SK-N-SH (cell line): ENCODE measurements around the gene SPSB1. TPM values are rescaled to one million over a fixed set of nuclear protein-coding genes. Genes with fewer than 3 reads are reported as not detected.

ENCODE experiments used
- CTCF ChIA-PET: fragments of 300-600, 350-600 bp; formaldehyde crosslinking; extraction: SDS; loops from one replicate; lab custom pipeline; 2021; lab: Yijun Ruan, JAX
- POLR2A ChIA-PET: fragments of 350-600 bp; sonication (Branson Sonifier 250); formaldehyde crosslinking; extraction: SDS; loops from one replicate; lab custom pipeline; 2020; ENCODE audit warnings: antibody characterized with exemption, inconsistent platforms; lab: Yijun Ruan, JAX
- DNase-seq: peaks from one replicate; pipeline ENCODE4 v3.0.0; 2012
- H2AFZ ChIP-seq: fragments of 200-600 bp; sonication (generic); 2 replicates; pipeline ENCODE4 v1.8.1; 2016; ENCODE audit warnings: antibody characterized with exemption, mild to moderate bottlenecking, low read depth
- H3F3A ChIP-seq: fragments of 200-600 bp; sonication (generic); replicated peaks from 2 replicates; pipeline ENCODE3; 2016; ENCODE audit warnings: antibody characterized with exemption, mild to moderate bottlenecking; ENCODE audit not compliant: insufficient read depth
- H3K27ac ChIP-seq, 2 experiments: fragments of 200-500 bp in 1 of 2; fragments of 200-600 bp in 1 of 2; sonication (Bioruptor generic) in 1 of 2; sonication (generic), shearing (Covaris generic) in 1 of 2; 2 replicates each; pipeline versions ENCODE4 v1.5.1 to v1.6.1; 2014 to 2016; ENCODE audit warnings: low read depth in 2 of 2, inconsistent platforms in 1 of 2, low read length in 1 of 2, mild to moderate bottlenecking in 1 of 2, mixed read lengths in 1 of 2
- H3K27me3 ChIP-seq: fragments of 200-600 bp; sonication (generic), shearing (Covaris generic); 2 replicates; pipeline ENCODE4 v1.6.1; 2016; ENCODE audit warnings: mixed run types; ENCODE audit not compliant: insufficient read depth
- H3K36me3 ChIP-seq, 2 experiments: fragments of 200-500 bp in 1 of 2; fragments of 200-600 bp in 1 of 2; sonication (Bioruptor generic) in 1 of 2; sonication (generic) in 1 of 2; replicated peaks in 1 of 2; 2 replicates each; pipeline versions ENCODE3 to v1.5.1; 2014 to 2016; ENCODE audit warnings: low read length in 1 of 2, mild to moderate bottlenecking in 1 of 2; ENCODE audit not compliant: insufficient read depth in 2 of 2, control insufficient read depth in 1 of 2
- H3K4me1 ChIP-seq, 2 experiments: fragments of 200-500 bp in 1 of 2; fragments of 200-600 bp in 1 of 2; sonication (Bioruptor generic) in 1 of 2; sonication (generic), shearing (Covaris generic) in 1 of 2; 2 replicates each; pipeline versions ENCODE4 v1.5.1 to v1.6.1; 2014 to 2016; ENCODE audit warnings: low read depth in 1 of 2, low read length in 1 of 2, mixed run types in 1 of 2; ENCODE audit not compliant: insufficient read depth in 2 of 2, control insufficient read depth in 1 of 2
- H3K4me2 ChIP-seq: fragments of 200-600 bp; sonication (generic), shearing (Covaris generic); 2 replicates; pipeline ENCODE4 v1.6.1; 2017; ENCODE audit warnings: mixed run types
- H3K4me3 ChIP-seq, 2 experiments: fragments of 200-500 bp in 1 of 2; fragments of 200-600 bp in 1 of 2; sonication (Bioruptor generic) in 1 of 2; sonication (generic), shearing (Covaris generic) in 1 of 2; 2 replicates each; pipeline versions ENCODE4 v1.5.1 to v1.8.1; 2014 to 2016; ENCODE audit warnings: low read depth in 2 of 2, inconsistent platforms in 1 of 2, low read length in 1 of 2, mild to moderate bottlenecking in 1 of 2, mixed read lengths in 1 of 2, moderate library complexity in 1 of 2
- H3K79me2 ChIP-seq: fragments of 200-600 bp; sonication (generic); 2 replicates; pipeline ENCODE4 v1.8.1; 2017; ENCODE audit warnings: mild to moderate bottlenecking; ENCODE audit not compliant: insufficient read depth
- H3K9ac ChIP-seq: fragments of 200-600 bp; sonication (generic); 2 replicates; pipeline ENCODE4 v1.6.1; 2017; ENCODE audit warnings: mixed run types
- H3K9me2 ChIP-seq: fragments of 200-600 bp; sonication (generic); 2 replicates; pipeline ENCODE4 v1.6.1; 2017; ENCODE audit warnings: mixed run types
- H3K9me3 ChIP-seq: fragments of 200-600 bp; sonication (generic); 2 replicates; pipeline ENCODE4 v1.6.1; 2017; ENCODE audit warnings: mixed run types, mild to moderate bottlenecking, moderate library complexity
- H4K20me1 ChIP-seq: fragments of 200-600 bp; sonication (generic); 2 replicates; pipeline ENCODE4 v1.6.1; 2017; ENCODE audit warnings: mild to moderate bottlenecking, mixed run types; ENCODE audit not compliant: insufficient read depth
- CTCF ChIP-seq: fragments of 200-600 bp; sonication (generic); IDR thresholded peaks from 2 replicates; pipeline ENCODE4 v1.6.1; 2017; ENCODE audit warnings: antibody characterized with exemption, mild to moderate bottlenecking, moderate library complexity
- ELF1 ChIP-seq: IDR thresholded peaks from 2 replicates; pipeline ENCODE4 v1.4.0; 2012
- FOXJ3 ChIP-seq: sonication (generic); formaldehyde crosslinking; IDR thresholded peaks from 2 replicates; pipeline ENCODE4 v1.5.1; 2020; ENCODE audit warnings: mild to moderate bottlenecking, missing genetic modification reagents
- GATA2 ChIP-seq: sonication (generic); formaldehyde crosslinking; IDR thresholded peaks from 2 replicates; pipeline ENCODE4 v1.5.0; 2020; ENCODE audit warnings: mild to moderate bottlenecking, missing genetic modification reagents
- IRF3 ChIP-seq: fragments of 150-350 bp; IDR thresholded peaks from 2 replicates; pipeline ENCODE4 v1.6.1; 2016; ENCODE audit warnings: mild to moderate bottlenecking, low read depth, low read length
- MAX ChIP-seq: IDR thresholded peaks from 2 replicates; pipeline ENCODE4 v1.4.0; 2012; ENCODE audit warnings: low read depth
- MXI1 ChIP-seq: IDR thresholded peaks from 2 replicates; pipeline ENCODE4 v1.6.1; 2012; ENCODE audit warnings: mild to moderate bottlenecking, low read depth, low read length, improper control_type of control experiment
- NFIC ChIP-seq: IDR thresholded peaks from 2 replicates; pipeline ENCODE4 v1.4.0; 2012; ENCODE audit warnings: borderline replicate concordance
- POLR2AphosphoS5 ChIP-seq: IDR thresholded peaks from 2 replicates; pipeline ENCODE4 v1.6.1; 2012; ENCODE audit warnings: low read depth, low read length
- RAD21 ChIP-seq: IDR thresholded peaks from 2 replicates; pipeline ENCODE4 v1.6.1; 2012; ENCODE audit warnings: mild to moderate bottlenecking, low read length
- REST ChIP-seq: IDR thresholded peaks from 2 replicates; pipeline ENCODE4 v1.6.1; 2012; ENCODE audit warnings: mild to moderate bottlenecking, low read depth, low read length, moderate library complexity
- RFX5 ChIP-seq: IDR thresholded peaks from 2 replicates; pipeline ENCODE4 v1.6.1; 2012; ENCODE audit warnings: mild to moderate bottlenecking, improper control_type of control experiment, low read length
- SMC3 ChIP-seq: IDR thresholded peaks from 2 replicates; pipeline ENCODE4 v1.6.1; 2012; ENCODE audit warnings: low read depth, low read length, improper control_type of control experiment
- TCF12 ChIP-seq: IDR thresholded peaks from 2 replicates; pipeline ENCODE4 v1.4.0; 2012
- WGBS: methylation state at CpG from one replicate; pipeline ENCODE4 v1.1.6; 2017; ENCODE audit warnings: low lambda C conversion rate; 5-methylcytosine and 5-hydroxymethylcytosine counted together
- polyA plus RNA-seq, 3 experiments: library from polyadenylated mRNA; depleted of rRNA; stranded (reverse); fragments of >200 nt; gene quantifications; 2 replicates each; pipeline ENCODE4 v1.2.3, GENCODE V29; 2012

Gene SPSB1
- polyA plus RNA-seq, 1 of the 3 experiments (the other 2 are of a cell fraction), result 9.2 TPM

- no peak overlapping the region for H3K9ac ChIP-seq
- H3K9me3 ChIP-seq, result no peaks in the 10 kb centered on the region
- H3K9me2 ChIP-seq, result no peaks in the 10 kb centered on the region
- no peak overlapping the region for H2AFZ ChIP-seq
- H3K4me2 ChIP-seq, result no peak overlapping the region
- TF ChIP-seq RFX5 (no peak), REST (no peak), RAD21 (no peak), SMC3 (no peak), NFIC (no peak)
- TF ChIP-seq, all 33 proteins: peak for 0
- Histone ChIP-seq H3K27ac (no peak overlapping the region), H3K36me3 (no peaks in the 10 kb centered on the region), H4K20me1 (peaks cover 14% of the 10 kb centered on the region), H3K79me2 (no peaks in the 10 kb centered on the region), H3K4me1 (peaks cover 0 to 14% of the 10 kb centered on the region in 2 experiments; a peak in 1 of 4 replicates), H3K4me3 (no peak overlapping the region), H3F3A (no peaks in the 10 kb centered on the region), H3K27me3 (no peaks in the 10 kb centered on the region)
- no peak for DNase-seq
- ChIA-PET CTCF (interaction anchor here (1.0 to 1.1 kb wide), 2 partner anchors 11 to 38 kb away, joined by 3 read pairs; no protein-coding TSS in a partner anchor), POLR2A (no interaction called here)
- 94% methylated on average over 9 of the region's 13 CpGs for WGBS
These were observed 51.9 kb downstream of the SPSB1 start for GRCh38 chr1:9344426-9345200.

GRCh38 chr1:9345471-9345870 lies 52.8 kb downstream of the SPSB1 start:
- no peaks in the 10 kb centered on the region for H3F3A ChIP-seq
- no peaks in the 10 kb centered on the region for H3K27me3 ChIP-seq
- no peak overlapping the region for H3K9ac ChIP-seq
- ChIA-PET CTCF (interaction anchor here (1.1 kb wide), 1 partner anchor 37 kb away, joined by 3 read pairs; no protein-coding TSS in a partner anchor), POLR2A (no interaction called here)
- no peaks in the 10 kb centered on the region for H3K9me2 ChIP-seq
- no peak for DNase-seq
- no peak overlapping the region for H3K4me2 ChIP-seq
- no peaks in the 10 kb centered on the region for H3K36me3 ChIP-seq
- no peak overlapping the region for H2AFZ ChIP-seq
- H4K20me1 ChIP-seq, result peaks cover 17% of the 10 kb centered on the region
- WGBS, result 87% methylated on average over 4 of the region's 6 CpGs
- no peak overlapping the region for H3K4me3 ChIP-seq
- peaks cover 0 to 15% of the 10 kb centered on the region in 2 experiments; a peak in 1 of 4 replicates for H3K4me1 ChIP-seq
- 0 out of 2 replicates have a peak, but pooled peaks cover 2% of the 10 kb centered on the region for H3K79me2 ChIP-seq
- H3K27ac ChIP-seq, result no peak overlapping the region
- no peaks in the 10 kb centered on the region for H3K9me3 ChIP-seq
- no peak for TF ChIP-seq NFIC
- TF ChIP-seq REST, result no peak
- no peak for TF ChIP-seq TCF12
- no peak for TF ChIP-seq SMC3
- no peak for TF ChIP-seq ELF1
- no peak for TF ChIP-seq MXI1
- TF ChIP-seq MAX, result no peak
- TF ChIP-seq IRF3, result no peak
- no peak for TF ChIP-seq FOXJ3
- no peak for TF ChIP-seq CTCF
- no peak for TF ChIP-seq GATA2
- TF ChIP-seq RFX5, result no peak
- no peak for TF ChIP-seq POLR2AphosphoS5
